Inflammatory macrophage treated with lipopolysaccharide for 1 hour (primary cell): ENCODE data around the gene SHC1.
A peak's percentile ranks its signal among the peaks of the same experiment; 100 is the strongest.
"Not testable (repeated sequence)": the region's sequence is repeated elsewhere in the genome, so short reads cannot be mapped to it uniquely, and the experiment has no call there.

Source experiments
- DNase-seq, 2 donors: peaks; one replicate each; pipeline ENCODE4 v3.0.0-alpha.2; 2020 to 2022

Gene SHC1

DNA sequence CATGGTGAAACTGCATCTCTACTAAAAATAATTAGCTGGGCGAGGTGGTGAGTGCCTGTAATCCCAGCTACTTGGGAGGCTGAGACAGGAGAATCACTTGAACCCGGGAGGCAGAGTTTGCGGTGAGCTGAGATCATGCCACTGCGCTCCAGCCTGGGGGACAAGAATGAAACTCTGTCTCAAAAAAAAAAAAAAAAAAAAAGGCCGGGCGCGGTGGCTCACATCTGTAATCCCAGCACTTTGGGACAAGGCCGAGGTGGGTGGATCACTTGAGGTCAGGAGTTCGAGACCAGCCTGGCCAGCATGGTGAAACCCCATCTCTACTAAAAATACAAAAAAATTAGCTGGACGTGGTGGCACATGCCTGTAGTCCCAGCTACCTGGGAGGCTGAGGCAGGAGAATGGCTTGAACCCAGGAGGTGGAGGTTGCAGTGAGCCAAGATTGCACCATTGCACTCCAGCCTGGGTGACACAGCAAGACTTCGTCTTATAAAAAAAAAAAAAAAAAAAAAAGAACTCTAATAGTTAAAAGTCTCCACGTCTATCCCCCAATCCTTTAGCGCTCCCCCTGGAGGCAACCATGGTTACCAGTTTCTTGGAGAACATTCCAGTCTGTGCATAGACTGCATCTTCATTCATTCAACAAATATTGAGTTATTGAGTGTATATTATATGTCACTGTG is 24.9 kb upstream of the SHC1 start:
- DNase-seq, result peak; percentile 45 to 64

DNA sequence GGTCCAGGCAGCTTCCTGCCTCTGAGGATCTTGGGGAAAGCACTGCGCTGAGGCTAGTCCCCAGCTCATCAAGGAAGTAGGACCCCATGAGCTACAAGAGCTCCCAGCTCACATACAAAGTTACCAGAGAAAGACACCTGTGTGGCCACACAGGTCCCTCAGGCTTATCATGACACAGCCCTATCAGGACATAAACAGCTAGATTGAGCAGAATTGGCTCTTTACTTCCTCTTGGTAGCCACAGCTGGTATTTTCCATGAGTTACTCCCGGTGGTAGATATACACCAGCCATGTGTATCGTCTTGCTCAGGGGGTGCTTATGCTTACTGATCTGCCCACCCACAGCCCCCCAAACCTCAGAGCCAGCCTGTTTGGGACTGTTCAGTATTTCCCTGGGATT is 24.0 kb upstream of the SHC1 start:
- no peak for DNase-seq

DNA sequence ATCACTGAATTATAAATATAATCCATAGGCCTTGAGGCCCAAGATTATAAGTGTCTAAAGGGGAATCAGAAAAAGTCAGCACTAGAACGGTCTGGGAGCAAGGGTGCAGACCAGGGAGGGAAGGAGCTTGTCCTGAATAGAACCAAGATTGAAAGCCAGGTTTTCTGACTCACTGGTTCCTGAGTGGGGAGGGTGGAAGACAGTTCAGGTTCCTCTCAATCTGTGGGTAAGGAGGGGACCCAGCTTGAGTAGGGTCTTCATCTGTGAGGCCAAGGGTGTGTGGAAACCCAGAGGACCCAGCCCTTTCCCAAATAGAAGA is 23.7 kb upstream of the SHC1 start:
- no peak for DNase-seq

DNA sequence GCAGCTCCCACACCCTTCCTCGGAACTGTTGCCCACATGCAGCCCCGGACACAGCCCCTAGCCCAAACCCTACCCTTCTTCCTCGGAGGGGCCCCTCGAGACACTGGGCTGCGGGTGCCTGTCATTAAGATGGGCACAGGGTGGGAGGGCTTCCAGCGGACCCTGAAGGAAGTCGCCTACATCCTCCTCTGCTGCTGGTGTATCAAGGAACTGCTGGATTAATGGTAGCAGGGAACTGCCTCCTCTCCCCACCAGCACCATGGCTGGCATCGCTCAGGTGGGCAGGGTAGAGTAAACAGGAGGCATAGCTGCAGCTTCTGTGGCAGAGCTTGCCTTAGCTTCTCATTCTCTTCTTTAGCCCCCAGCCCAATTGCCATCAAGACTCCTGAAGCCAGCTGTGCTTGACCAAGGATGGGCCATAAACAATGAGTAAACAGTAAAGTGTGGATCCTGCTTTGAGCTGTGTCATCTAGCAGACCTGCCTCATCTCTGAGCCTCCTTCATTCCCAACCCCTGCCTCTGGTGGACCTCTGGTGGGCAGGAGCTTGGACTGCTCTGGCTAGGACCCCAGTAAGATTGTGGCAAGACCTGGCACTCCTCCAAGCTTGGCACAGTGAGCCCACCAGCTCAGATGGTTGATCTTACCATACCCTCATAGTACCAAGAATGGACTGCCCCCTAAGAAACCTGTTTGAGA is 23.2 kb upstream of the SHC1 start, which contains the start of gene LENEP:
Gene LENEP (plus strand): TSS at position 15 of the 697 bp plus-strand sequence. CDS start 22 bp downstream, at position 37.
- no peak for DNase-seq

DNA sequence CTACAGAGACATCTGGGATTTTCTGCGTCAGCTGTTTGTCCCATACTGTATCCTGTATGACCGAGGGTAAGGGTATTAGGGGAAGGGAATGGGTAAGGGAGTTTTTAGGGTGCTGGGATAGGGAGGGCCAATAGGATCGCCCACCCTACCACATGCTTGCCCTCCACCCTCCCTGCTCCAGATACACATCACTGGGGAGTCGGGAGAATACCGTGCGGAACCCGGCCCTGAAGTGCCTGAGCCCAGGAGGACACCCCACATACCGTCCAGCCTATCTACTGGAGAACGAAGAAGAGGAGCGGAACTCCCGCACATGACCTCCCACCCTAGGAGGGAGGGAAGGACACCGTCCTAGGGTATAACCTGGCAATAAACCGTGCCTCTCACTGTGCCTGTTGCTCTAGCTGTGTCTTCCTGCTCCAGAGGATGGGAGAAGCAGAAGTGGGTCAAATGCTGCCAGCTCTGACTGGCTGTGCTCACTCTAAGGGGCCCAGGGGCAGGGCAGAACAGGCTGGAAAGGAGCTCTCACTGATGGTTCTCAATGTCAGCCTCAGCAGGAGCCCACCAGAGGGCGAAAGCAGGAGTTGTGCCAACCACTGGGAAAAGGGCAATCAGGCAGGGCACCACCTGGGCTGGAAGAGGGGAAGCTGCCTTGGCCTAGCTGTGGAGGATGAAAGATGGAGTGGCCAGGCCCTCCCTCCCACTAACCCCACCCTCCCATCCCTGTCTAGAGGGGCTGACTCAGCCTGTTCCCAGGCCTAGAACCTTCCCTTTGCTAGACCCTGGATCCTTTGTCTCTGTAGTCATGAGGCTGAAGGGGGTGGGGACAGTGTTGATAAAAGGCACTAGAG is 22.4 kb upstream of the SHC1 start:
- no peak for DNase-seq

DNA sequence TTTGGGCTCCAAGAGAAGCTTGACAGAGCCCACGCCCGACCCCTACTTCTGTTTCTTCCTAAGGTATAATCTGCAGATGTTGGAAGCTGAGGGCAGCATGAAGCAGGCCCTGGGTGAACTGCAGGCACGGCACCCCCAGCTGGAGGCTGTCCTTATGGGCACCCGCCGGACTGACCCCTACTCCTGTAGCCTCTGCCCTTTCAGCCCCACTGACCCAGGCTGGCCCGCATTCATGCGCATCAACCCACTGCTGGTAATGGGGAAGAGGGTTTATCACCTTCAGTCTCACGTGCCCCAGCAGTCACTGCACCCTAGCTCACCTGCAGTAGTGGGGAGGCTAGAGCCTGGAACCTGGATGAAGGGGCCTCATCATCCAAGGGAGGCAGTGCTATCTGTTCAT is 19.7 kb upstream of the SHC1 start:
- DNase-seq, result no peak

DNA sequence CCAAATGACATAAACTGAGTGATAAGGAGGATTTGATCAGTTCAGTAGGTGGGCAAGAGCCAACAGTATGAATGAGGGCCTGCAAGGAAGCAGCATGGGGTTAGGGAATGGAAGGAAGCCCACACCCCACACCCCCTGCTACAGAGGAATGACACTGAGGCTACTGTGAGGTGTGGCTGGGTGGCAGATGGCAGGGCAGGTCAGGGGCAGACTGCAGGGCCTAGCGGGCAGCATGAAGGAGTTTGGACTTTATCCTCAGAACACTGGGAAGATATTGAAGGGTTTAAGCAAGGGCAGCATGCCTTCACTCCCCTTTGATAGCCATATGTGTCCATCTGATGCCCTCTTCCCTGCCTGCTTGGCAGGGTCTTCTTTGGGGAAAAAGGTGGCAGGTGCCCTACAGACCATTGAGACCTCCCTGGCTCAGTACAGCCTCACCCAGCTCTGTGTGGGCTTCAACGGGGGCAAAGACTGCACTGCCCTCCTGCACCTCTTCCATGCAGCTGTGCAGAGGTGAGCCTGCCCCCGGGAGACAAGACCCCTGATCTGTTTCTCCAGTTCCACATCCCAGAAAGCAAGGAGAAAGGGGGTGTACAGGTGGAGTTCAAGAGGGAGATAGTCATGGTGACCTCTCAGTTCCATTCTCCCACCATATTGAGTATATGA is 18.8 kb upstream of the SHC1 start:
- DNase-seq, result no peak

DNA sequence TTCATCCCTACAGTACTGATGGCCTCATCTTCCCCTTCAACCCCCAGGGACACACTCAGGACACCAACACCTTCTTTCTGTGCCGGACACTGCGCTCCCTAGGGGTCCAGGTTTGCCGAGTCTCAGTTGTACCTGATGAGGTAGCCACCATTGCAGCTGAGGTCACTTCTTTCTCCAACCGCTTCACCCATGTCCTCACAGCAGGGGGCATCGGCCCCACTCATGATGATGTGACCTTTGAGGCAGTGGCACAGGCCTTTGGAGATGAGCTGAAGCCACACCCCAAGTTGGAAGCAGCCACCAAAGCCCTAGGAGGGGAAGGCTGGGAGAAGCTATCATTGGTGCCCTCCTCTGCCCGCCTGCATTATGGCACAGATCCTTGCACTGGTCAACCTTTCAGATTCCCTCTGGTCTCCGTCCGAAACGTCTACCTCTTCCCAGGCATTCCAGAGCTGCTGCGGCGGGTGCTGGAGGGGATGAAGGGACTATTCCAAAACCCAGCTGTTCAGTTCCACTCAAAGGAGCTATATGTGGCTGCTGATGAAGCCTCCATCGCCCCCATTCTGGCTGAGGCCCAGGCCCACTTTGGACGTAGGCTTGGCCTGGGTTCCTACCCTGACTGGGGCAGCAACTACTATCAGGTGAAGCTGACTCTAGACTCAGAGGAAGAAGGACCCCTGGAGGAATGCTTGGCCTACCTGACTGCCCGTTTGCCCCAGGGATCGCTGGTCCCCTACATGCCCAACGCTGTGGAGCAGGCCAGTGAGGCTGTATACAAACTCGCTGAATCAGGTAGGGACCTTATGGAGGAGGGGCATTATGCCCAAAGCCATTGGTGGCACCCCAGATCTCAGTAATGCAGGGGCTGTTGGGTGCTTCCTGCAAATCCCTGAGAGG is 17.8 kb upstream of the SHC1 start:
- no peak for DNase-seq

DNA sequence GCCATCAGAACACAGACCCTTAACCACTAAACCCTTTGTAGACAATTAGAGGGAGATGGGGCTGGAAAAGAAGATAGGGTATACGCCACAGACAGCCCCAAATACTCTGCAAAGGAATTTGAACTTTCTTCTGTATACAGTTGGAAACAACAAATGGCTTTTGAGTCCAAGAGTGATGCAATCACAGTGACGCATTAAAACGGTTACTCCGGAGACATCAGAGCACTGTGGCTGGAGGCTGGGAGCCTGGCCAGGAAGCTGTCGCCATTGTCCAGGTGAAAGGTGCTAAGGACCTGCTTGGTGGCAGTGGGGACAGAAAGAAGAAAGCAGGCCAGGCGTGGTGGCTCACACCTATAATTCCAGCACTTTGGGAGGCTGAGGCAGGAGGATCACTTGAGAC is 16.8 kb upstream of the SHC1 start:
- no peak for DNase-seq

DNA sequence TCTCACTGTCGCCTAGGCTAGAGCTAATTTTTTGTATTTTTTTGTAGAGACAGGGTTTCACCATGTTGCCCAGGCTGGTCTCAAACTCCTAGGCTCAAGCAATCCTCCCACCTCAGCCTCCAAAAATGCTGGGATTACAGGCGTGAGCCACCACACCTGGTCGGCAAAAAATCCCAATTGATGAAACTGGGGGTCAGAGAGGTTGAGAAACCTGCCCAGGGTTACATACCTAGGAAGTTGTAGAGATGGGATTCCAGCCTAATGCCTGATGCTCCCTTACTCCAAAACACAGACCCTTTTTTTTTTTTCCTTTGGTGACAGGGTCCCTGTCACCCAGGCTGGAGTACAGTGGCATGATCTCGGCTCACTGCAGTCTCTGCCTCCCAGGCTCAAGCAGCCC is 16.2 kb upstream of the SHC1 start:
- DNase-seq, result not testable (repeated sequence)

DNA sequence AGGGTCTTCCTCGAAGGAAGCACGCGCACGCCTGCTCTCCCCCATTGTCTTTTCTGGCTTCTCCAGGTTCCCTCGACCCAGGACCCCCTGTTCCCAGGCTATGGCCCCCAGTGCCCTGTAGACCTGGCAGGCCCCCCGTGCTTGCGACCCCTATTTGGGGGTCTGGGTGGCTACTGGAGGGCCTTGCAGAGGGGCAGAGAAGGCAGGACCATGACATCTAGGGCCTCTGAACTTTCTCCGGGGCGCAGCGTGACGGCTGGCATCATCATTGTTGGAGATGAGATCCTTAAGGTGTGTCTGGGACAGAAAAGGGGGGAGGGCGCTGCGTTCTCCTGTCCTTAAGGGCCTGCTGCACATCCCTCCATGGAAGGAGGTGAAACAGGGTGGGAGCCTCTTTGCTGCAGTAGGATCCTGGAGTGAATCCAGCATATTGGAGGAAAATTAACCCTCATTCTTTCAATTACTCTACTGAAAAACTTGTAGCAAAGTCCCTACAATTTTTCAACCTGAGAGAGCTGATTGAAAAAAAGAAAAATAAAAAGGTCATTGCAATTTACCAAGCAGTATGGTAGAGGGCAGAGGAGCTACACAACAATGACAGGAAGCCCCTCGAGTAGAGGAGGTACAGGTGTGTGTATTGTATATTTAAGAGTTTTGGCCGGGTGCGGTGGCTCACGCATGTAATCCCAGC is 13.4 kb upstream of the SHC1 start:
- DNase-seq, result no peak

DNA sequence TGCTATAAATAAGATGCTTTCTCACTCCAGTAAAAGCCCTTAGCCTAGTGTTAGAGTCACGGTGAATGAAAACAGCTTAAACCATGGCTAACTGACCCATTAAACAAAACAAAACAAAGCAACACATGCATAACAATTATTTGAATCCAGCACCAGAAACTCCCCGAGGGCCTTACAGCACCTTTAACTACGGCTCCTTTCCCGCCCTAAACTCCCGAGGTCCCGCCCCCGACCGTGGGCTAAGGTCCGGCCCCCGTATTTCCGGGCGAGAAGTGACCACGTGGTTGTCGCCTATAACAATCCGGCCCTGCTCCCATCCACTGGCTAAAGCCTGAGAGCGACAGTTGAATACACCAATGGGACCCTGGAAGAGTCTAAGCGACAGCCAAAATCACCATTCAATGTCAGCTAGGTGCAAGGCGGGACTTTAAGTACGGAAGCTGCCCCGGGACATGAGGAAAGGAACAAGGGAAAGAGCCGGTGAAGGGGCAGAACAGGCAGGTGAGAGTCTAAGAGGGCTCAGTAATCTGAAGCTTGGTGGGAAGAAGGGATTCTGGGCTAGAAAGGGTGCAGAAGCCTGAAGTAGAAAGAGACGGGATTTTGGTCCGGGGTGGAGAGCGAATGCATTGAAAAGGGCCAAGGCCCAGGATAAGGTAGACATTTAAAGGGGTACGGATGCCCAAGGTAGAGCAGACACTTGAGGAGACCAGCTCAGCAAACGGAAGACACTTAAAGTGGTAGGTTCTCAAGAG is 12.5 kb upstream of the SHC1 start, which contains the start of gene FLAD1:
Gene FLAD1 (plus strand): TSS at position 448 of the 752 bp plus-strand sequence. CDS start 351 bp downstream, outside the sequence.
- DNase-seq, result peak; percentile 99 to 100

DNA sequence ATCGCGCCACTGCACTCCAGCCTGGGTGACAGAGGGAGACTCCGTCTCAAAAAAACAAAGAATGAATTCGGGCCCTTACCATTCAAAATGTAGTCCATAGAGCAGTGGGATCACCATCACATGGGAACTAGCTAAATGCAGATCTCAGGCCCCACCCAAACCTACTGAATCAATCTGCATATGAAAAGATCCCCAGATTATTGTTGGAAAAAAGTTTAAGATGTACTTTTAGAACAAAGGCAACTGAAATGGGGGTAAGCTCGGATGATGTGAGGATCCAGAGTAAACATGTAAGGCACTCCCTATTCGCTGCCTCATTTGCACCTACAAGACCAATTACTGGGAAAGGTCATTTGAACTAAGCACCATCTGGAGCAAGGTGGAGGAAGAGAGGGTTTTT is 11.8 kb upstream of the SHC1 start:
- no peak for DNase-seq

DNA sequence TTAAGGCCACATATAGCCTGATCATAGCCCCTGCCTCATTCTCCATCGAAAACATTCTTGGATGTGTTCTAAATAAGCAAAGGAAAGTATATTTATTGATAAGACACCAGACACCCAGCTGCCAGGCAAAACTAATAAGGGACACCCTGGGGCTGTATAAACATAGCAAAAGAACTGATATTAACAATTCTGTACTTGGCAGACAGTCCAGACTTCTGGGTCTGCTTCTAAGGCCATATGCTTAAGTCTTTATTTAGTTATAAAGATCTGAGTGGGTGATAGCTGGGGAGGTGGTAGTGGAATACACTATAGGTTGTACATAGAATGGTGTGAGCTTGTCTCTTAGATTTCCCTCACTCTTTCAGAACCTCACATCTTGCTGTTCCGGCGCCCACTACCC is 7.8 kb upstream of the SHC1 start:
- no peak for DNase-seq

DNA sequence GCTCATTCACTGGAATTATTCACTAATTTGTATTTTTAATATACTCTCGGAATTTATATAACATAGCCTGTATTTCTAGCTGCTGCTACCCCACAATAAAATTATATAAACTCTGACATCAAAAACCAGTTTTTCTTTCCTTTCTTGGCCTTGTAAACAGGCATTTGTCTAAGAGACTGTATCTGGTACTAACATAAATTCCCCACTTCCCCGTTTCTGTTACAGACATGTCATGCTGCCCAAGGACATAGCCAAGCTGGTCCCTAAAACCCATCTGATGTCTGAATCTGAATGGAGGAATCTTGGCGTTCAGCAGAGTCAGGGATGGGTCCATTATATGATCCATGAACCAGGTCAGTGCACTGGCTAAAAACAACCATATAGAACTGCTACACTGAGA is 7.2 kb upstream of the SHC1 start:
- not testable (repeated sequence) for DNase-seq

DNA sequence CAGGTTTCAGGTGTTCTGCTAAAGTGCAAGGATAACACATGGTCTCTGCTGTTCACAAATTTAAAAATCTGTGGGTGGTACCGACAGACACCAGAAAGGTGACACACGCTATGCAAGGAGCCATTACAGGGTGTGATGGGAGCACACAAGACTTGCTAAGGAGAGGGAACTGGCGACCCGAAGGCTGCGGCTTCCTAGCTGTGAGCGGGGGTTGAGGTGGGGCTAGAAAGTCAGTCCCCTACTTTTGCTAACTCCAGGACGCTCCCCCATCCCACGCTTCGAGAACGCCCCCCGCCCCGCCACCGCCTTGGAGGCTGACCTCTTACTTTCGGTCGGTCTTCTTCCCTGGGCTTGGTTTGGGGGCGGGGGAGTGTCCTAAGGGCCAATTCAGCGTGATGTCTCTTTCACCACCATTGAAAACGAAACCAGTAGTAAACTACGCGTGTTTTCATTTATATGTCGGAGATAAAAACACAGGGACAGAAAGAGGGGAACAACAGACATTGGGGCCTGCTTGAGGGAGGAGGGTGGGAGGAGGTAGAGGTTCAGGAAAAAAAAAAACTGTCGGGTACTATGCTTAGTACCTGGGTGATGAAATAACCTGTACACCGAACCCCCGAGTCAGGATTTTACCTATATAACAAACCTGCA is 5.0 kb upstream of the SHC1 start:
- DNase-seq, result peak; percentile 74 to 83

DNA sequence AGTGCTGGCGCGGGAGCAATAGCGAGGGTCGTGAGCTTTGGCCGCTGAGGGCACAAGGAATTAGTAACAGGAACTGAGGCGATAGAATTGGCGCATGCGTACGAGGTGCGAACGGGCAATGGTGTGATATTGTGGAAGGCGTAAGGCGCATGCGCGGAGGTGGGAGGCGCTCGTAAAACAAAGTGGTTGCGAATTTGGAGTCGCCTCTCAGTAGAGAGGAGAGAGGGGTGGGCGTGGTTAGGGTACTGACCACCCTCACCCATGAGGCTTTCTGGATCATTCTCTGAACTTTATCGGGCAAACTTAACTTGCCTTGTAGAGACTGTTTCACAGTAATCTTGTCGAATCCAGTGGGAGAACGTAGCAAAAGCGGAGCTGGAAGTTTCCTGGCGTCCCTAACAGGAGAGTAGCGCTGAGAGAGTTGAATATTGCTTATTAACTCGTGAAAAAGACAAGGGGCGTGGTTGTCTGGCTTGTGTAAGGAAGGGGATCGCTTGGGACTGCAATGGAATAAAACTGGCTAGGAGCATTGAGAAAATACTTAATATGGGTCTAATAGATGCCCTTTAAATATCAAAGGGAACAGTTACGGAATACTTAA is 4.4 kb upstream of the SHC1 start:
- DNase-seq, result peak; percentile 95 to 97

DNA sequence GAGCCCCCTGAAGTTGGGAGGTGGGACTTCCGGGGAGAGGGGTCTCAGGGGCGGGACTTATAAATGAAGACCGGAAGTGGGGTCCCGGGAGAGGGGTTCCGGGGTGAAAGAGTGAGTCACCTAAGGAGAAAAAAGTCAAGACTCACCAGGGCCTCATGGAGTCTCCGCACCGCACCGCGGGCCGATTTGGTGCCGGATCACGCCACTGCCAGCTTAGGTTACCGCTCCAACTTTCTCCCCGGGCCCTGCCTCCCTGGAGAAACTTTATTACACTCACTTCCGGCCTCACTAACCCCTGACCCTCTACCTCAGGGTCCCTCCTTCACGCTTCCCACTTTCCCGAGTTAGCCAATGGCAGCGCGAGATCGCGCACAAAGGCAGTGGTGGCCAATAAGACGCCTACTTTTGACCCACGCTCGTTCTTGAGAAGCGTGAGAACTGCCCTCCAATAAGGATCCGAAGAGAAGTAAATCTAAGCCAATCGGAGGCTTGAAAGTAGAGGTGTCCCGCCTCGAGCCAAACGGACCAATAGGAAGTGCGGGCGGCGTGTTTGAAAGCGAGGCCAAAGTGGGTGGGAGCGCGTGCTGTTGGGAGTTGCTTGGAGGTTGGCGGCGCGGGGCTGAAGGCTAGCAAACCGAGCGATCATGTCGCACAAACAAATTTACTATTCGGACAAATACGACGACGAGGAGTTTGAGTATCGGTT is 3.7 kb upstream of the SHC1 start, which contains the start of gene CKS1B:
Gene CKS1B (plus strand): TSS at position 580 of the 706 bp plus-strand sequence. CDS start 65 bp downstream, at position 645.
- DNase-seq, result peak; percentile 99 to 100
